BLaER1 treated with 17β-estradiol and CSF1 and Interleukin-3, amounts not matched to agents 10 nM and 100 nM (cell line): Measurements from ENCODE around the gene SLC12A2.

Experiments used
- H3K27ac ChIP-seq, 11 experiments: shearing (Covaris generic); formaldehyde crosslinking; 2 replicates each; pipeline ENCODE4 v1.8.1; 2022
- H3K27me3 ChIP-seq, 11 experiments: shearing (Covaris generic); formaldehyde crosslinking; 2 replicates each; pipeline ENCODE4 v1.8.1; 2022
- H3K36me3 ChIP-seq, 11 experiments: shearing (Covaris generic); formaldehyde crosslinking; 2 replicates each; pipeline ENCODE4 v1.8.1; 2022
- H3K4me1 ChIP-seq, 10 experiments: shearing (Covaris generic); formaldehyde crosslinking; 2 replicates each; pipeline ENCODE4 v1.8.1; 2022
- H3K4me2 ChIP-seq, 11 experiments: shearing (Covaris generic); formaldehyde crosslinking; 2 replicates each; pipeline ENCODE4 v1.8.1; 2022
- H3K4me3 ChIP-seq, 10 experiments: shearing (Covaris generic); formaldehyde crosslinking; 2 replicates each; pipeline ENCODE4 v1.8.1; 2022
- H3K9ac ChIP-seq, 11 experiments: shearing (Covaris generic); formaldehyde crosslinking; 2 replicates each; pipeline ENCODE4 v1.8.1; 2022
- H3K9me3 ChIP-seq, 11 experiments: shearing (Covaris generic); formaldehyde crosslinking; replicated peaks in 1 of 11; 2 replicates each; pipeline ENCODE4 v1.8.1; 2022
- H4K20me1 ChIP-seq, 11 experiments: shearing (Covaris generic); formaldehyde crosslinking; 2 replicates each; pipeline ENCODE4 v1.8.1; 2022
- Cebpa-rat ChIP-seq, 11 experiments: shearing (Covaris generic); IDR thresholded peaks; 2 replicates each; pipeline ENCODE4 v1.8.1; 2022

The SLC12A2 gene

DNA sequence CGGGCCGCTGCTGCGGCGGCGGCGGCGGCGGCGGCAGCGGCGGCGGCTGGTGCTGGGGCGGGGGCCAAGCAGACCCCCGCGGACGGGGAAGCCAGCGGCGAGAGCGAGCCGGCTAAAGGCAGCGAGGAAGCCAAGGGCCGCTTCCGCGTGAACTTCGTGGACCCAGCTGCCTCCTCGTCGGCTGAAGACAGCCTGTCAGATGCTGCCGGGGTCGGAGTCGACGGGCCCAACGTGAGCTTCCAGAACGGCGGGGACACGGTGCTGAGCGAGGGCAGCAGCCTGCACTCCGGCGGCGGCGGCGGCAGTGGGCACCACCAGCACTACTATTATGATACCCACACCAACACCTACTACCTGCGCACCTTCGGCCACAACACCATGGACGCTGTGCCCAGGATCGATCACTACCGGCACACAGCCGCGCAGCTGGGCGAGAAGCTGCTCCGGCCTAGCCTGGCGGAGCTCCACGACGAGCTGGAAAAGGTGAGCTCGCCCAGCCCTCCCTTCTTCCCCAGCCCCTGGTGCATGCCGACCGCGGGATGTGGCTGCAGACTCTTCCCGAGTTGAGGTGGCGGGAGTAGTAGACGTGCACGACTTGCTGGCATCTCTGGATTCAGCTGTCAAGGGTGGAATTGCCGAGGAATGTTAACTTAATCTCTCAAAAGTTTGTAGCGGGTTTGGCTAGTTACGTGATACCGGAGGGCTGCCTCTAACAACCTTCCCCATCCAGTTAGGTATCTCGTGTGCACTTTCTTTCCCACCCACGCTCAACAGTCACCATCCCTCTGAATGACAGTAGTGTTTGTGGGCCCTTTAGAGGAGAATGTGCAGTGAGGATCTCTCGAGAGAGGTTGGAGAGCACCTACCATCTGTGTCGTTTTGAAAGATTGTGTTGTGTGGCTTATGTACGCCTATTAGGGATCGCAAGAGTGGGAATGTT lies 932 bp downstream of the SLC12A2 start:
- Histone ChIP-seq H3K27ac (peak overlapping the region; percentile 63 to 96 (median 94); a peak in 21 of 22 replicates), H3K27me3 (no peaks in the 10 kb centered on the region)

GRCh38 chr5:128085413-128085812 lies 1.8 kb downstream of the SLC12A2 start:
- Histone ChIP-seq H3K9me3 (peaks cover 0 to 9% (median 0%) of the 10 kb centered on the region in 11 experiments; a peak in 6 of 22 replicates), H3K9ac (peak overlapping the region; percentile 78 to 98 (median 93); a peak in 19 of 22 replicates), H3K27ac (no peak overlapping the region), H3K4me2 (peak overlapping the region; percentile 79 to 97 (median 90)), H3K4me3 (peak overlapping the region; percentile 70 to 99 (median 98); a peak in 19 of 20 replicates), H3K36me3 (peaks cover 0 to 38% (median 22%) of the 10 kb centered on the region in 11 experiments; a peak in 13 of 22 replicates), H3K27me3 (no peaks in the 10 kb centered on the region), H3K4me1 (peaks cover 30 to 42% (median 36%) of the 10 kb centered on the region in 10 experiments), H4K20me1 (peaks cover 0 to 68% (median 44%) of the 10 kb centered on the region in 11 experiments; a peak in 17 of 22 replicates)
- TF ChIP-seq Cebpa-rat (IDR thresholded peaks at IDR 0.05): no peak

More for the DNA sequence above, 932 bp downstream of the SLC12A2 start:
- H3K4me3 ChIP-seq: peak overlapping the region; percentile 70 to 99 (median 98)
- TF ChIP-seq Cebpa-rat (IDR thresholded peaks at IDR 0.05): no peak
- peak overlapping the region; percentile 79 to 97 (median 90) for H3K4me2 ChIP-seq
- peaks cover 39 to 51% (median 45%) of the 10 kb centered on the region in 10 experiments for H3K4me1 ChIP-seq
- peaks cover 0 to 29% (median 15%) of the 10 kb centered on the region in 11 experiments; a peak in 12 of 22 replicates for H3K36me3 ChIP-seq
- peaks cover 0 to 5% (median 0%) of the 10 kb centered on the region in 11 experiments; a peak in 3 of 22 replicates for H3K9me3 ChIP-seq
- H4K20me1 ChIP-seq: peaks cover 0 to 59% (median 44%) of the 10 kb centered on the region in 11 experiments; a peak in 17 of 22 replicates
- H3K9ac ChIP-seq: peak overlapping the region; percentile 78 to 98 (median 93)

- peaks cover 0 to 10% (median 5%) of the 10 kb centered on the region in 10 experiments; a peak in 10 of 20 replicates for H3K4me1 ChIP-seq
- H3K4me2 ChIP-seq: no peak overlapping the region
- peaks cover 0 to 97% (median 16%) of the 10 kb centered on the region in 11 experiments; a peak in 14 of 22 replicates for H4K20me1 ChIP-seq
- no peak for TF ChIP-seq Cebpa-rat (IDR thresholded peaks at IDR 0.05)
- peaks cover 23 to 47% (median 41%) of the 10 kb centered on the region in 11 experiments for H3K9me3 ChIP-seq
- H3K27me3 ChIP-seq: no peaks in the 10 kb centered on the region
- no peak overlapping the region for H3K27ac ChIP-seq
- H3K4me3 ChIP-seq: no peak overlapping the region
- H3K36me3 ChIP-seq: peaks cover 7 to 91% (median 44%) of the 10 kb centered on the region in 11 experiments; a peak in 18 of 22 replicates
- H3K9ac ChIP-seq: no peak overlapping the region
Observed at GRCh38 chr5:128091579-128091978, 8.0 kb downstream of the SLC12A2 start.

DNA sequence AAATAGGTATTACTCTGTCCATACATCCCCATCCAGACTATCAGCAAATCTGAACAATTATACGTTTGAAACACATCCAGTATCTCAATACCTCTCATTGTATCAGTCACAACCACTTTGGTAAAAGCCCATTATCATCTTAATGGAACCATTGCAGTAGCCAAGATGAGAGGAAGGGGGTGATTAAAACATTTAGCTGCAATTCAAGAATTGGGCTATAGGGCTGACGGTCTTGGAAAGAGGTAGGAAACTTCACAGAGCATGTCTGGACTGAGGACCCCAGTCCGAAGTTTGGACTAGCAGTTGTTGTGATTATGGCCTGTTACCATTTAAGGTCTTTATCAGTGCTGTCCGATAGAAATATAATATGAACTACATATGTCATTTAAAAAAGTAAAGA lies 8.6 kb downstream of the SLC12A2 start:
- H3K36me3 ChIP-seq: peaks cover 10 to 91% (median 48%) of the 10 kb centered on the region in 11 experiments; a peak in 18 of 22 replicates

DNA sequence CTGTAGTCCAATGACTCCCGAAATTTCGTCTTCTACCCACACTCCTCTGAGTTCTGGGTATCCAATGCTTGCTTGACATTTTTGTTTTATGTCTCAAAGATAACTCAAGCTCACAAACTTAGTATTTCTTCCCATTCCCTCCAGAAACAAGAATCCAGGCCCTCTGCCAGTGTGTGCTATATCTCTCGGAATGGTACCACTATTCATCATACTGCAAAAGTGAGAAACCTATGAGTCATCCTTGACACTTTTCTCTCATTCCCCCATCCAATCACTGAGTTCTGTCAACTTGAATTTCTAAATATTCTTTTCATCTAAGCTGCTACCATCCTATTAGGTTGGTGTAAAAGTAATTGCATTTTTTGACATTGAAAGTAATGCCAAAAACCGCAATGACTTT lies 9.8 kb downstream of the SLC12A2 start:
- Histone ChIP-seq H3K36me3 (peaks cover 16 to 91% (median 49%) of the 10 kb centered on the region in 11 experiments), H3K27me3 (no peaks in the 10 kb centered on the region), H3K9ac (no peak overlapping the region), H3K4me2 (no peak overlapping the region), H3K27ac (no peak overlapping the region), H3K4me3 (no peak overlapping the region), H3K4me1 (peaks cover 0 to 7% (median 0%) of the 10 kb centered on the region in 10 experiments; a peak in 1 of 20 replicates), H3K9me3 (peaks cover 41 to 65% (median 56%) of the 10 kb centered on the region in 11 experiments), H4K20me1 (peaks cover 0 to 79% (median 5%) of the 10 kb centered on the region in 11 experiments; a peak in 9 of 22 replicates)
- TF ChIP-seq Cebpa-rat (IDR thresholded peaks at IDR 0.05): no peak

More for the DNA sequence above, 8.6 kb downstream of the SLC12A2 start:
- Histone ChIP-seq H3K4me3 (no peak overlapping the region), H3K9ac (no peak overlapping the region), H3K27ac (no peak overlapping the region), H3K9me3 (peaks cover 28 to 52% (median 47%) of the 10 kb centered on the region in 11 experiments), H3K4me2 (no peak overlapping the region), H3K27me3 (no peaks in the 10 kb centered on the region), H3K4me1 (peaks cover 0 to 7% (median 0%) of the 10 kb centered on the region in 10 experiments; a peak in 2 of 20 replicates), H4K20me1 (peaks cover 0 to 91% (median 10%) of the 10 kb centered on the region in 11 experiments; a peak in 11 of 22 replicates)
- TF ChIP-seq Cebpa-rat (IDR thresholded peaks at IDR 0.05): no peak

- Histone ChIP-seq H3K4me3 (no peak overlapping the region), H3K9me3 (peaks cover 51 to 72% (median 59%) of the 10 kb centered on the region in 11 experiments), H3K27me3 (no peaks in the 10 kb centered on the region), H4K20me1 (peaks cover 0 to 78% (median under 1%) of the 10 kb centered on the region in 11 experiments; a peak in 9 of 22 replicates), H3K27ac (no peak overlapping the region), H3K4me2 (no peak overlapping the region), H3K9ac (no peak overlapping the region), H3K36me3 (peaks cover 24 to 67% (median 50%) of the 10 kb centered on the region in 11 experiments), H3K4me1 (peaks cover 0 to 7% (median 0%) of the 10 kb centered on the region in 10 experiments; a peak in 1 of 20 replicates)
- no peak for TF ChIP-seq Cebpa-rat (IDR thresholded peaks at IDR 0.05)
Observed at GRCh38 chr5:128097224-128097623, 13.7 kb downstream of the SLC12A2 start.

DNA sequence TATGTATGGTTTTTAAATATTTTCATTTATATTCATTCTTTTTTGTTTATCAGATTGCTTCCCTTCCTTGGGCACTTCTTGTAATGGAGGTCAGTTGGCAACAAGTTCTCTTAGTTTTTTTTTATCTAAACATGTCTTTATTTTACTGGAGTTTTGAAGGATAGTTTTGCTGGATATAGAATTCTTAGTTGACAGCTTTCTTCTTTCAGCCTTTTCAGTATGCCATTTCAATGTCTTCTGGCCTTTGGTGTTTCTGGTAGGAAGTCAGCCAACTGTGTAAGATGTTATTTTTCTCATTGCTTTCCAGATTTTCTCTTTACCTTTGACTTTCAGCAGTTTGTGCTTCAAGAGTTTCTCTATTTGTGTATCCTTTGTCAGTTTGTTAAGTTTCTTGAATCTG lies 14.2 kb downstream of the SLC12A2 start:
- Histone ChIP-seq H3K9me3 (peaks cover 51 to 70% (median 59%) of the 10 kb centered on the region in 11 experiments), H4K20me1 (peaks cover 0 to 78% (median 5%) of the 10 kb centered on the region in 11 experiments; a peak in 8 of 22 replicates), H3K4me2 (no peak overlapping the region), H3K9ac (no peak overlapping the region), H3K36me3 (peaks cover 24 to 65% (median 52%) of the 10 kb centered on the region in 11 experiments), H3K4me3 (no peak overlapping the region), H3K4me1 (peaks cover 0 to 5% (median 0%) of the 10 kb centered on the region in 10 experiments; a peak in 1 of 20 replicates), H3K27me3 (no peaks in the 10 kb centered on the region), H3K27ac (no peak overlapping the region)
- no peak for TF ChIP-seq Cebpa-rat (IDR thresholded peaks at IDR 0.05)

GRCh38 chr5:128099944-128100343 lies 16.4 kb downstream of the SLC12A2 start:
- no peak overlapping the region for H3K27ac ChIP-seq
- H3K9ac ChIP-seq: no peak overlapping the region
- peaks cover 0 to 78% (median 7%) of the 10 kb centered on the region in 11 experiments; a peak in 7 of 22 replicates for H4K20me1 ChIP-seq
- H3K4me3 ChIP-seq: no peak overlapping the region
- H3K36me3 ChIP-seq: peaks cover 14 to 56% (median 38%) of the 10 kb centered on the region in 11 experiments
- TF ChIP-seq Cebpa-rat (IDR thresholded peaks at IDR 0.05): no peak
- H3K9me3 ChIP-seq: peaks cover 43 to 51% (median 44%) of the 10 kb centered on the region in 11 experiments
- H3K4me2 ChIP-seq: no peak overlapping the region
- no peaks in the 10 kb centered on the region for H3K4me1 ChIP-seq
- H3K27me3 ChIP-seq: no peaks in the 10 kb centered on the region
